ENCODE results near the gene MYO1D. TPM values are rescaled to one million over a fixed set of nuclear protein-coding genes. Genes with fewer than 3 reads are reported as not detected.

The MYO1D gene
- total and polyA plus RNA-seq, 2 of the 13 experiments (the other 11 are each of a cell fraction or from before 2014, with no cell fraction given) = 13.2 to 17.3 TPM

GRCh38 chr17:32755045-32755805, 121.7 kb downstream of the MYO1D start (continued):
- TF ChIP-seq CTCF (CRISPR knock-in tag; IDR thresholded peaks at IDR 0.05) = peak; percentile 64
- 0 out of 2 replicates have a peak, but pooled peaks have one; percentile 29 for TF ChIP-seq CREB1 (IDR thresholded peaks at IDR 0.05)
- TF ChIP-seq CREB1 (CRISPR knock-in tag; IDR thresholded peaks at IDR 0.05) = no peak
- 0 out of 2 replicates have a peak, but pooled peaks have one; percentile 22 for TF ChIP-seq PPARG (CRISPR knock-in tag; conservative IDR thresholded peaks at IDR 0.05)

GRCh38 chr17:32752934-32753333, 124.0 kb downstream of the MYO1D start:
- intact Hi-C loops (cut with micrococcal nuclease; ENCODE audit: unreplicated experiment) = no loop called here
- WGBS (ENCODE audit: low lambda C conversion rate) = 95% methylated on average over 4 of the region's 4 CpGs
- DNase-seq (ENCODE audit: low spot score) (no peak), ATAC-seq (no peak), FAIRE-seq (no peak)
- Histone ChIP-seq H3K9ac (ENCODE audit: insufficient read depth, low read depth, low read length) (no peak overlapping the region), H3K27me3 (ENCODE audit: control insufficient read depth in 1 of 2, insufficient read depth in 2 of 2, low read length in 2 of 2) (no peaks in the 10 kb centered on the region), H2AFZ (ENCODE audit: low read length) (no peak overlapping the region), H3K79me2 (ENCODE audit: insufficient read depth, low read length) (no peaks in the 10 kb centered on the region), H3K4me2 (ENCODE audit: low read depth, low read length) (no peak overlapping the region), H3K27ac (ENCODE audit: extremely low read length, insufficient read depth, low read length) (no peak overlapping the region), H3K9me3 (ENCODE audit: low read length) (no peaks in the 10 kb centered on the region), H3K36me3 (replicated peaks in 1 of 2; ENCODE audit: control insufficient read depth in 1 of 2, insufficient read depth in 2 of 2, low read length in 2 of 2) (peaks cover 0 to 4% of the 10 kb centered on the region in 2 experiments; a peak in 1 of 5 replicates), H4K20me1 (ENCODE audit: insufficient read depth, low read length) (no peaks in the 10 kb centered on the region), H3K4me1 (ENCODE audit: insufficient read depth, low read length) (peaks cover 14% of the 10 kb centered on the region), H3K4me3 (replicated peaks in 1 of 3; ENCODE audit: insufficient read depth in 1 of 3, low read depth in 2 of 3, low read length in 3 of 3) (no peak overlapping the region)
- ChIA-PET CTCF (ENCODE audit: low intra/inter-chr PET ratio, low total read pairs) (no interaction called here), POLR2A (no interaction called here)
- BruUV-seq (replicated peaks) = no TSS peak
- in situ Hi-C loops (cut with HindIII; ENCODE audit: extremely low pct_ligation_motif_present, low pct_unique_long_range_greater_than_20kb) = loop anchor here (10.0 kb wide), 1 partner anchor 268 kb away; the partner anchor contains the start of gene CDK5R1
- no peak for TF ChIP-seq RXRB (CRISPR knock-in tag; IDR thresholded peaks at IDR 0.05; ENCODE audit: borderline replicate concordance)
- no peak for TF ChIP-seq PAWR (CRISPR knock-in tag; IDR thresholded peaks at IDR 0.05; ENCODE audit: borderline replicate concordance)
- TF ChIP-seq ADNP (CRISPR knock-in tag; IDR thresholded peaks at IDR 0.05) = no peak
- no peak for TF ChIP-seq HOXD1 (CRISPR knock-in tag; IDR thresholded peaks at IDR 0.05)
- no peak for TF ChIP-seq BATF2 (CRISPR knock-in tag; IDR thresholded peaks at IDR 0.05)
- TF ChIP-seq CBX2 (IDR thresholded peaks at IDR 0.05; ENCODE audit: low read depth, low read length) = no peak
- TF ChIP-seq CBX2 (CRISPR knock-in tag; IDR thresholded peaks at IDR 0.05; ENCODE audit: low read depth) = no peak
- TF ChIP-seq TAF15 (IDR thresholded peaks at IDR 0.05; ENCODE audit: low read depth, low read length, poor library complexity, severe bottlenecking) = no peak
- no peak for TF ChIP-seq BCLAF1 (IDR thresholded peaks at IDR 0.05)
- TF ChIP-seq ZNF564 (CRISPR knock-in tag; IDR thresholded peaks at IDR 0.05) = no peak
- no peak for TF ChIP-seq ISX (CRISPR knock-in tag; conservative IDR thresholded peaks at IDR 0.05)
- TF ChIP-seq PRDM4 (CRISPR knock-in tag; IDR thresholded peaks at IDR 0.05; ENCODE audit: borderline replicate concordance) = no peak

Measured in HepG2 (cell line).